Nephron (organoid): ENCODE results near the gene TMEM270.

ENCODE experiments used
- H3K27ac Mint-ChIP-seq, 3 experiments: 2 replicates each; pipeline ENCODE4 v1.8.0; 2020; ENCODE audit warnings: mixed read lengths in 3 of 3, mild to moderate bottlenecking in 2 of 3, moderate library complexity in 1 of 3
- H3K27me3 Mint-ChIP-seq: 2 replicates; pipeline ENCODE4 v1.8.0; 2021; ENCODE audit warnings: low read depth, mild to moderate bottlenecking, moderate library complexity, mixed read lengths
- H3K36me3 Mint-ChIP-seq: 2 replicates; pipeline ENCODE4 v1.8.0; 2020; ENCODE audit warnings: low read depth, mixed read lengths
- H3K4me1 Mint-ChIP-seq: 2 replicates; pipeline ENCODE4 v1.8.0; 2020; ENCODE audit warnings: mixed read lengths
- H3K4me3 Mint-ChIP-seq, 3 experiments: 2 replicates each; pipeline ENCODE4 v1.8.0; 2020; ENCODE audit warnings: mild to moderate bottlenecking in 3 of 3, mixed read lengths in 3 of 3, moderate library complexity in 2 of 3
- H3K9me3 Mint-ChIP-seq: 2 replicates; pipeline ENCODE4 v1.8.0; 2020; ENCODE audit warnings: mixed read lengths
- TF ChIP-seq, protein P1 (sequence below), 3 experiments: fragments of 200-600 bp; sonication (generic); IDR thresholded peaks; one replicate each; pipeline ENCODE4 v1.5.0; 2021; ENCODE audit warnings: antibody characterized with exemption in 3 of 3; ENCODE audit not compliant: unreplicated experiment in 3 of 3

TMEM270 gene

DNA sequence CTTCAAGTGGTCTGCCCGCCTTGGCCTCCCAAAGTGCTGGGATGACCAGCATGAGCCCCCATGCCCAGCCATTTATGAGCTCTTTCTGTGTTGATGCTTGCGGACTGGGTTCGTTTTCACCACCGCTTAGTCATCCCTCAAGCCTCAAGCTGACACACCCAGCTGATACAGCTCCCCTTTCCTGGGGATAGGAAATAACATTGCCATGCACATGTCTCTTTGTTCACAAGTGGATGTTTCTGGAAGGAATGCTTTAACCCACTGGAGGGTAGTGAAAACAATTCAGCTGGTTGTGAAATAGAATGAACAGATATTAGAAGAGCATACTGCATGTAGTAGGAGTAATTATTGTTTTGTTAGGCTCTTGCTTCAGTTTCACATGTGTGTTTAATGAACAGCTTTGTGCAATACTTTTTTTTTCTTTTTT is 10.2 kb upstream of the TMEM270 start:
- TF ChIP-seq, protein P1, sequence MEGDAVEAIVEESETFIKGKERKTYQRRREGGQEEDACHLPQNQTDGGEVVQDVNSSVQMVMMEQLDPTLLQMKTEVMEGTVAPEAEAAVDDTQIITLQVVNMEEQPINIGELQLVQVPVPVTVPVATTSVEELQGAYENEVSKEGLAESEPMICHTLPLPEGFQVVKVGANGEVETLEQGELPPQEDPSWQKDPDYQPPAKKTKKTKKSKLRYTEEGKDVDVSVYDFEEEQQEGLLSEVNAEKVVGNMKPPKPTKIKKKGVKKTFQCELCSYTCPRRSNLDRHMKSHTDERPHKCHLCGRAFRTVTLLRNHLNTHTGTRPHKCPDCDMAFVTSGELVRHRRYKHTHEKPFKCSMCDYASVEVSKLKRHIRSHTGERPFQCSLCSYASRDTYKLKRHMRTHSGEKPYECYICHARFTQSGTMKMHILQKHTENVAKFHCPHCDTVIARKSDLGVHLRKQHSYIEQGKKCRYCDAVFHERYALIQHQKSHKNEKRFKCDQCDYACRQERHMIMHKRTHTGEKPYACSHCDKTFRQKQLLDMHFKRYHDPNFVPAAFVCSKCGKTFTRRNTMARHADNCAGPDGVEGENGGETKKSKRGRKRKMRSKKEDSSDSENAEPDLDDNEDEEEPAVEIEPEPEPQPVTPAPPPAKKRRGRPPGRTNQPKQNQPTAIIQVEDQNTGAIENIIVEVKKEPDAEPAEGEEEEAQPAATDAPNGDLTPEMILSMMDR (IDR thresholded peaks at IDR 0.05; ENCODE audit: unreplicated experiment in 3 of 3) = no peak
- H3K4me3 Mint-ChIP-seq = no peak overlapping the region
- H3K27ac Mint-ChIP-seq = peak overlapping the region; percentile 95 to 98 (median 98)
- H3K36me3 Mint-ChIP-seq = no peaks in the 10 kb centered on the region
- H3K9me3 Mint-ChIP-seq = no peaks in the 10 kb centered on the region
- peaks cover 39% of the 10 kb centered on the region for H3K27me3 Mint-ChIP-seq
- H3K4me1 Mint-ChIP-seq = peaks cover 31% of the 10 kb centered on the region

DNA sequence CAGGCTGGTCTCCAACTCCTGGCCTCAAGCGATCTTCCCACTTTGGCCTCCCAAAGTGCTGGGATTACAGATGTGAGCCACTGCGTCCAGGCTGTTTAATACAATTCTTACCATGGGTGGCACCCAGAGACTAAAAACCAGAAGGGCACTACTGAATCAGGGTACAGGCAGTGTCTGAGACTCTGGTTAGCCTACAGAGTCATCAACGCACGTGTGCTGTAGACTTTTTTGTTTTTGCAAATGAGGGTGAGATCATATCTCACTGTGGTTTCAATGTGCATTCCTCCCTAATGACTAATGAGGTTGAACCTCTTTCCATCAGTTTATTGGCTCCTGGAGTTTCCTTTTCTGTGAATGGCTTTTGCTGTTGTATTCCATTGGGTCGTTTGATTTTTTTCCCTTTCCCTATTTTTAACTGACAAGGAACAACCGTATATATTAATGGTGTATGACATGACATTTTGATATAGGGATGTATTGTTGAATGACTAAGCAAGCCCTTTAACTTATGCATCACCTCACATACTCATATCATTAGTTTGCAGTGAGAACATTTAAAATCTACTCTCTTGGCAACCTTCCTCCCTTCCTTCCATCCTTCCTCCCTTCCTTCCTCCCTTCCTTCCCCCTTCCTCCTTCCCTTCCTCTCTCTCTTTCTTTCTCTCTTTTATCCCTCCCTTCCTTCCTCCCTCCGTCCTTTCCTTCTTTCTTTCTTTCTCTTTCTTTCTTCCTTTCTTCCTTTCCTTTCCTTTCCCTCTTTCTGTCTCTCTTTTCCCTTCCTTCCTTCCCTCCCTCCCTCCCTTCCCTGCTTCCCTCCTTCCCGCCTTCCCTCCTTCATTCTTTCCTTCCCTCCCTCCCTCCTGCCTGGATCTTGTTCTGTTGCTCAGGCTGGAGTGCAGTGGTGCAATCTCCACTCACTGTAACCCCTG is 9.3 kb upstream of the TMEM270 start:
- Mint-ChIP-seq H3K27ac (peak overlapping the region; percentile 95 to 98 (median 98)), H3K27me3 (peaks cover 46% of the 10 kb centered on the region), H3K4me1 (peaks cover 25% of the 10 kb centered on the region), H3K9me3 (no peaks in the 10 kb centered on the region), H3K36me3 (no peaks in the 10 kb centered on the region), H3K4me3 (peak overlapping the region in 1 of 3 experiments; percentile 45)
- TF ChIP-seq, protein P1 (IDR thresholded peaks at IDR 0.05; ENCODE audit: unreplicated experiment in 3 of 3) = no peak

DNA sequence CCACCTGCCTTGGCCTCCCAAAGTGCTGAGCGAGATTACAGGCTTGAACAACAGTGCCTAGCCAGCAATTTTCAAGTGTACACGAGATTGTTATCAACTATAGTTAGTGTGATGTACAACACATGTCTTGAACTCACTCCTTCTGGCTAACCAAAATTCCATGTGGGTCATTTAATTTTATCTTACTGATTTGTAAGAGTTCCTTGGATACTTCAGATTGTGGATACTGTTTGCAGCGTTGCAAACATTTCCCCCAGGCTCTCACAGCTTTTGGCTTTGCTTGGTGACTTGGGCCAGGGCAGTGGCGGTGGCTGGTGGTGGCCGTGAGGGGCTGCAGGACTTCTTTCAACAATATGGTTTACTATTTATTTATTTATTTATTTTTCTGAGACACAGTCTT is 8.5 kb upstream of the TMEM270 start:
- peak overlapping the region; percentile 95 to 98 (median 98) for H3K27ac Mint-ChIP-seq
- peaks cover 50% of the 10 kb centered on the region for H3K27me3 Mint-ChIP-seq
- peaks cover 25% of the 10 kb centered on the region for H3K4me1 Mint-ChIP-seq
- H3K36me3 Mint-ChIP-seq = no peaks in the 10 kb centered on the region
- TF ChIP-seq, protein P1 (IDR thresholded peaks at IDR 0.05; ENCODE audit: unreplicated experiment in 3 of 3) = no peak
- H3K4me3 Mint-ChIP-seq = no peak overlapping the region
- no peaks in the 10 kb centered on the region for H3K9me3 Mint-ChIP-seq

DNA sequence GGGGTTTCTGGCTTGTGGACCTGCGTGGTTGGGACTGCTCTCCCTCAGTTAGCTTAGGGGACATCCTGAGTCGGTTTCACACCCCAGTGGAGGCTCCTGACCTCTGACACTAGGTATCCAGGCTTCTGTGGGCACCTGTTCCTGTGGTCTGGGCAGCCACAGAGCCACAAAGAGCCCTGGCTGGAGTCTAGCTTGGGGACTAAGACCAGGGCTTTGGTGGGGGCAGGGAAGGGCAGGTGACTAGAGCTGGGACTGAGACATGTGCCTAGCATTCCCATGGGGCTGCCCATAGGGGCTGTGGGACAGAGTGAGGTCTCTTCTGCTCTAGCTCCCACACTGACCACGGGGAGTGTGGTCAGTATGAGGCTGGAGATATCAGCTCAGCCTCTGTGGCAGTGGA is 4.0 kb upstream of the TMEM270 start:
- Mint-ChIP-seq H3K9me3 (peaks cover 3% of the 10 kb centered on the region), H3K4me3 (no peak overlapping the region), H3K36me3 (no peaks in the 10 kb centered on the region), H3K27me3 (peaks cover 49% of the 10 kb centered on the region), H3K4me1 (no peaks in the 10 kb centered on the region), H3K27ac (no peak overlapping the region)
- TF ChIP-seq, protein P1 (IDR thresholded peaks at IDR 0.05; ENCODE audit: unreplicated experiment in 3 of 3) = no peak

DNA sequence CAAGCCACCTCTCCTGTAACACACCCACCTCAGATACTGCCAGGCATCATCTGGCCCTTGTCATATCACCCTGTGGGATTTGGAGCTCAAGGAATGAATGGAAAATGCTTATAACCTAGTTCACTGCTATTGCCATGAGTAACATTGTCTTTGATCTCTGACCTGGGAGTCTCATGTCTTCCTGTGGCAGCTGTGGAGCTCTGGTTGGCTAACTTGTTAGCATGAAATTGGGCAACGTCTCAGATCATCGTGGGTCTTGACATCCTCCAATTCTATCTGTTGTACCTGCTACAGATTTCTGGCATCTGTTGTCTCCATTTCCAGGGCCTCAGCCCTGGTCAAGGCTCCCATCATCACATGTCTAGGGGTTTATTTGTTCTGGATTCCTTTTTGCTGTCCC is 2.2 kb upstream of the TMEM270 start:
- no peaks in the 10 kb centered on the region for H3K36me3 Mint-ChIP-seq
- no peak overlapping the region for H3K27ac Mint-ChIP-seq
- H3K4me1 Mint-ChIP-seq = no peaks in the 10 kb centered on the region
- H3K4me3 Mint-ChIP-seq = no peak overlapping the region
- H3K27me3 Mint-ChIP-seq = peaks cover 38% of the 10 kb centered on the region
- TF ChIP-seq, protein P1 (IDR thresholded peaks at IDR 0.05; ENCODE audit: unreplicated experiment in 3 of 3) = no peak
- peaks cover 3% of the 10 kb centered on the region for H3K9me3 Mint-ChIP-seq
